ENCODE results near the gene UBE2R2.
"Not testable (repeated sequence)": the region's sequence is repeated elsewhere in the genome, so short reads cannot be mapped to it uniquely, and the experiment has no call there.

The UBE2R2 gene, protein sequence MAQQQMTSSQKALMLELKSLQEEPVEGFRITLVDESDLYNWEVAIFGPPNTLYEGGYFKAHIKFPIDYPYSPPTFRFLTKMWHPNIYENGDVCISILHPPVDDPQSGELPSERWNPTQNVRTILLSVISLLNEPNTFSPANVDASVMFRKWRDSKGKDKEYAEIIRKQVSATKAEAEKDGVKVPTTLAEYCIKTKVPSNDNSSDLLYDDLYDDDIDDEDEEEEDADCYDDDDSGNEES

DNA sequence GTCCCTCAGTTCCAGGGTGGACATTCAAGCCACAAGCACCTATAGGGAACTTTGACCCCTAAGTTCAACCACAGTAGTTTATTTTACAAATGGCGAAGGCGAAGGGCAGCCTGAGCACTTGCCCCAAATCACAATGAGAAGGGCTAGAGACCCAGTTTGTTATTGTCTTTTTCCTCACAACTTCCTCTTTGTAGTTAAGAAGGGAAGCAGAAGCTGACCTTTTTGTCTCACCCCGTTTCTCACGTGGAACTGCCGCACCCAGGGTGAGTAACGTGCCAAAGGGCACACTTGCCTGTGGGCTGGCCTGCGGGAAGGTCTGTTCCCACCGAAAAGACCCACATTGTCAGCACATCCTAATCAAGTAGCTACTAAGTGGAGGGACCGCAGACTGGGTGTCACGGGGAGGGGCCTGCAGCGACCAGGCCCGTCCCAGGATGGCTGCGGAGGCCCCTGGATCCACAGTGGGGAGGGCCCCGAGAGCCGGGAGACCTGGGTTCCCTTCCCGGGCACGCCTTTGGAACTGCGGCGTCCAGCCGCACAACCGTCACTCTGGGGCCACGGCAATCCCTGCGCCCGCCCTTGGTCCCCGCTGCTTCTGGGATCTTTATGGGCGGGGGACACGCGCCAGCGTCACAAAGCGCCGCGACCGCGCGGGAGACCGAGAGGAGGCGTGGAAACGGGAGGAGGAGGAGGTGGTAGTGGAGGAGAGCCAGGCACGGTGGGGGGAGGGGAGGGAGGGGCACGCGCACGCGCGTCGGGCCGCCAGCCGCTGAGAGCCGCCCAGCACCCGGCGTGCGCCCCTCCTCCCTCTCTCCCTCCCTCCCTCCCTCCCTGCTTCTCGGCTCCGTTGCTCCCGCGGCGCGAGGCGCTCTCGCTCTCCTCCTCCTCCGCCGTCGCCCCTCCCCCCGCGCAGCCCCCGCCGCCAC lies at the start of gene UBE2R2:
Gene UBE2R2, plus strand, starts transcription at position 834 of the 926 bp plus-strand sequence. CDS start 598 bp downstream, outside the sequence.
- DNase-seq: peak; percentile 79

DNA sequence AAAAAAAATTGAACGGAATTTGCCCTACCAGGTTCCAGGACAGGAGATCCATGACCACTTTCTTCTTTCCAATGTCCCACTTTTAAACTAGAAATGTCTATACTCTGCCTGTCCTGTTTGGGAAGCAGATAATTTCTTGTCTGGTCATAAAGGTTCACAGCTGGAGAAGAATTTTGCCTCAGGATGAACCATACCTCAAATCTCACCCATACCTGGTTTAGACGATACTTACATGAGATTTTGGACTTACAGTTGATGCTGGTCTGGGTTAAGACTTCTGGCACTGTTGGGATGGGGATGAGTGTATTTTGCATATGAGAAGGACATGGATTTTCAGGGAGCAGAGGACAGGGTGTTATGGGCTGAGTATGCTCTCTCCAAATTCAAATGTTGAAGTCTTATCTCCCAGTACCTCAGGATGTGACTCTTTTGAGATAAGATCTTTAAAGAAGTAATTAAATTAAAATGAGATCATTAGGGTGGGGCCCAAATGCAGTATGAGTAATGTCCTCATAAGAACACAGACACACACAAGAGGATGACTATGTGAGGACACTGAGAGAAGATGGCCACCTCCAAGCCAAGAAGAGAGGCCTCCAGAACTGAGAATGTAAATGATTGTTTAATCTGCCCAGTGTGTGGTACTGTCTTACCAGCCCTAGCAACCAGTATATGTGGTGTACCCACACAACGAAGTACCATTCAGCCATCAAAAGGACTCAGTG lies 46.6 kb upstream of the UBE2R2 start:
- DNase-seq: not testable (repeated sequence)

DNA sequence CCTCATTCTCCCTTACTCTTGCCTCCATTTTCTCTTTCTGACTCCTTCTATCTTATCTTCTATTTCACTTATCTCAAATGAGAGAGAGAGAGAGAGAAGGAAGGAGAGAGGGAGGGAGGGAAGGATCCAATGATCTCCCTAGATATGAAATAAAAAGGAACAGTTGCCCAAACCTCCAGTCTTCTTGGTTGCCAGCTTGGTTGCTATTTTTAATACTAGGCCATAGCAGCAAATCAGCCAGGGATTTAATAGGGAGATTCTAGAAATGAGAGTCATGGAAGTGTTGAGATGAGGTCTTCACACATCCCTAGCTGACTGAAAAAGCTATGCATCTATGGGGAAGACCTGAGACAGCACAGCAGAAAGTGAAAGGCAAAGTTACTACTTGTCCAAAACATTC lies 43.8 kb upstream of the UBE2R2 start:
- not testable (repeated sequence) for DNase-seq

- DNase-seq: not testable (repeated sequence)
Observed at GRCh38 chr9:33774074-33774659, 42.8 kb upstream of the UBE2R2 start.

GRCh38 chr9:33776578-33776977 lies 40.4 kb upstream of the UBE2R2 start:
- no peak for DNase-seq

- DNase-seq: no peak
Observed at GRCh38 chr9:33778700-33779351, 38.1 kb upstream of the UBE2R2 start.

GRCh38 chr9:33780276-33780675 lies 36.7 kb upstream of the UBE2R2 start:
- no peak for DNase-seq

DNA sequence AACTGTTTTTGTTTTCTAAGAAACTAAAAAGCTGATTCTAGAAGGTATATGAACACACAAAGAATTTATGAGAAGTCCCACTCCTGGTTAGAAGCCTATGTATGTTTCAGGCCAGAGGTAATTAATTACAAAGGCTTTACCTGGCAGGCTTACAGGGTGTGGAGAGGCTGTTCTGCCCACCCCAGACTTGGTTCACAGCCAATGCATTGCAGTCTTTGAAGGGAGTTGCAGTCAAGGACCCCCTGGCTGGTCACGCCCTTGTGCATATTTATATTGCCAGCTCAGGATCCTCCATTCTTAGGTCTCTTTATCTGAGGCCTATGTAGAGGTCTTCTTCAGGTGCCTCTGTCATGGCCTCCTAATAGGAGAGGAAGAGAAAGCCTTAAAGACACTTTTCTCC lies 35.2 kb upstream of the UBE2R2 start:
- DNase-seq: no peak

GRCh38 chr9:33782395-33783152 lies 34.4 kb upstream of the UBE2R2 start:
- no peak for DNase-seq

DNA sequence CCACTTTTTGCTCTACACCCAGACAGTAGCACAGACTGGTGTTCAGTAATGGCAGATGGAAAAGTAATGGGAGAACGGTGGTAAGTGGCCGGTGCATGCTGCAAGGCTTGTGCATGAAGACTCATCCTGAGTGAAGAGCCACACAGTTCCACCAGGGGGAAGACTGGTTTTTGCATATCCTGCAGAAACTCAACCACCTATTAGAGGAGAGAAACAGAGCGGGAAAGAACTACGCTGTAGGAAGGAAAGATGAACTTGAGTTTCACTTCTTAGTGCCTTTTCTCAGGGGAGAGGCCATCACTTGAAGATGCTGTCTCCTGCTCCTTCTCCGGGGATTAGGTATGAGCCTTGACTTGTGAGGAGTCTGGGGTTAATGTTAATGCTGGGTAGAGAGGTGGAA lies 31.0 kb upstream of the UBE2R2 start:
- DNase-seq: no peak

DNA sequence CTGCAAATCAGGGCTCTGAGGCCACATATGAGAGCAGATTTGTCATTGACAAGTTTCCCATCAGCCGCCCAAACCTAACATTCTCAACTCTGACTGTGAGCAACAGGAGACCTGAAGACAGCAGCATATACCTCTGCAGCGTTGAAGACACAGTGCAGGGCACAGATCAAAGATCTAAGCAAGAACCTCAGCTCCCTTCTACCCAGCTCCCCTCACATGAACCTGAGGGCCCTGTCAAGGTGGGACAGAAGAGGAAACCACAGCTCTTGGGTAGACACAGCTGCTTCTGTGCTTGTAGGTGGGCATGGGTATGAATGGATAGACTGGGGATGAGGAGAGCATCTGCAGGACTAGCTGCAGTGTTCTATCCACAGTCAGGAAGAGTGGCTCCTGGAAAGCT lies 30.3 kb upstream of the UBE2R2 start:
- DNase-seq: no peak

DNA sequence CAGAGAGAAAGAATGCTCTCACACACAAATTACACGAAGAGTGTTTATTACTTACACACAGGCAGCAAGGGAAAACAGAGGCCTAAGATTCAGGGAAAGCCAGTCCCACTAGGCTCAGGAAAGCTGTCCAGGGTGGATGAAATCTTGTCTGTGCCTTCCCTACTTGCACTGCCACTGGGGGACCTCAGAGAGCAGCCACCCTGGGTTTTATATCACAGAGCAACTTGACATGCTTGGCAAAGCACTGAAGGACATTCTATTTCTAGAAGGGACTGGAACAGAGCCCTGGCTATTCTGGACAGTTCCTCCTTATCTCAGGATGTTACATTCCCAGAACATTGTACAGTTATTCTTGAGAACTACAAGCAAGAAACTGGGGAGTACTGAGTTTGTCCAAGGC lies 29.1 kb upstream of the UBE2R2 start:
- DNase-seq: no peak

GRCh38 chr9:33789429-33789828 lies 27.5 kb upstream of the UBE2R2 start:
- not testable (repeated sequence) for DNase-seq

- DNase-seq: no peak
Observed at GRCh38 chr9:33791117-33791516, 25.8 kb upstream of the UBE2R2 start.

DNA sequence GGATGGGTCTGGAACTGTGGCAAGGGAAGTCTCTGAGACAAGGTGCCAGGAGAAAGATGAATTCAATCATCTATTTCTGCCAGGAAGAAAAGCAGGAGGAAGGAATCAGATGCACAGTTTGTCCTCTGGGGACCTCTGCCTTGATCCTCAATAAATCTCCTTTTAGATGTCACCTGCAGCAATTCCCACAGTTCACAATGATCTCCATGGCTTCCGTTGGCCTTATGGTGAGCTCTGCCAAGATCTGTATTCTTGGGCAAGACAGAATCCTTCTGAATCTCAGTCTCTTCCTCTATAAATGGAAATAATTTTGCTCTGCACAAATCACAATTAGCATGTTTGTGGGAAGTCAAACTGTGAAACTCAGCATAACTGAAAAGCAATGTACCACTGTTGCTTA lies 23.5 kb upstream of the UBE2R2 start:
- DNase-seq: not testable (repeated sequence)

- DNase-seq: peak; percentile 40
Observed at GRCh38 chr9:33794560-33794959, 22.4 kb upstream of the UBE2R2 start.

GRCh38 chr9:33795281-33795680 lies 21.7 kb upstream of the UBE2R2 start, which contains the start of gene PRSS3:
Gene PRSS3, plus strand, starts transcription at chr9:33795561. Its CDS starts 13 bp downstream, at chr9:33795574.
- no peak for DNase-seq

- DNase-seq: no peak
Observed at GRCh38 chr9:33795819-33796218, 21.1 kb upstream of the UBE2R2 start.

DNA sequence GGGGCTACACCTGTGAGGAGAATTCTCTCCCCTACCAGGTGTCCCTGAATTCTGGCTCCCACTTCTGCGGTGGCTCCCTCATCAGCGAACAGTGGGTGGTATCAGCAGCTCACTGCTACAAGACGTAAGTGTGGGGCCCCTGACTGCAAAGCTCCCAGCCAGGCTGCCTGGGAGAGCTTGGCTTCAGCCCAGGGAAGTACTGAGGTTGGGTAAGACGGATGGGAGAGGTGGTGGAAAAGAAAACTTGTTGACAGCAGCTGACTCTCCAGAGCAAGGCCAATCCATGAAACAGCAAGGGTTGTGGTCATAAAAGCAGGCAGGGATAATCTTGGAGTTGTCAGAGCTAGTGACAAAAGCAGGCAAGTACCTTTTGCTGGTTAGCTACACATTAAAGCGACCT lies 20.3 kb upstream of the UBE2R2 start:
- not testable (repeated sequence) for DNase-seq

DNA sequence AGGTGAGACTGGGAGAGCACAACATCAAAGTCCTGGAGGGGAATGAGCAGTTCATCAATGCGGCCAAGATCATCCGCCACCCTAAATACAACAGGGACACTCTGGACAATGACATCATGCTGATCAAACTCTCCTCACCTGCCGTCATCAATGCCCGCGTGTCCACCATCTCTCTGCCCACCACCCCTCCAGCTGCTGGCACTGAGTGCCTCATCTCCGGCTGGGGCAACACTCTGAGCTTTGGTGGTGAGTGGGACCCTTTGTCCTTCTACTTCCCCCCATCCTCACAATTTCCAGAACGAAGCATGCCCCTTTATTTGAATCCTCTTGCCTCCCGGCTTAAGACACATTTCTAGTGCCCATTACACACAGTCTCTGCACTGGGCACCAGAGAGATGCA lies 19.1 kb upstream of the UBE2R2 start:
- no peak for DNase-seq

- DNase-seq: no peak
Observed at GRCh38 chr9:33798545-33798944, 18.4 kb upstream of the UBE2R2 start.

Data from NCI-H510A (cell line).